Lung (tissue), 12 donors: Measurements from ENCODE around the gene GAA. TPM values are rescaled to one million over a fixed set of nuclear protein-coding genes. Genes with fewer than 3 reads are reported as not detected.

ENCODE experiments used
- ATAC-seq: fragments of 200-7000 bp; cut with Tn5 transposase; one replicate; pipeline ENCODE4 v1.9.1; 2020; ENCODE audit warnings: moderate number of reproducible peaks; ENCODE audit not compliant: insufficient read depth, low FRiP score
- DNase-seq, 3 donors: peaks; one replicate each; pipeline ENCODE4 v3.0.0-alpha.2; 2013 to 2017
- H3K27ac ChIP-seq, 2 donors: one replicate each; pipeline ENCODE4 v1.5.1; 2013; ENCODE audit warnings: mild to moderate bottlenecking in 2 of 2, moderate library complexity in 2 of 2, control low read depth in 1 of 2, inconsistent platforms in 1 of 2, low read depth in 1 of 2, low read length in 1 of 2
- H3K27me3 ChIP-seq, 3 donors: one replicate each; pipeline ENCODE4 v1.5.1; 2013; ENCODE audit warnings: low read length in 2 of 3; ENCODE audit not compliant: control insufficient read depth in 3 of 3, insufficient read depth in 3 of 3
- H3K36me3 ChIP-seq, 4 donors: one replicate each; pipeline ENCODE4 v1.5.1; 2013; ENCODE audit warnings: low read length in 4 of 4, mild to moderate bottlenecking in 1 of 4, moderate library complexity in 1 of 4; ENCODE audit not compliant: control insufficient read depth in 4 of 4, insufficient read depth in 4 of 4
- H3K4me1 ChIP-seq, 5 donors: one replicate each; pipeline ENCODE4 v1.5.1; 2013; ENCODE audit warnings: low read length in 5 of 5, mild to moderate bottlenecking in 2 of 5, moderate library complexity in 1 of 5; ENCODE audit not compliant: control insufficient read depth in 5 of 5, insufficient read depth in 5 of 5
- H3K4me3 ChIP-seq: one replicate; pipeline ENCODE4 v1.5.1; 2013; ENCODE audit warnings: mild to moderate bottlenecking, control low read depth, moderate library complexity
- H3K9ac ChIP-seq, 2 donors: one replicate each; pipeline ENCODE4 v1.5.1; 2013; ENCODE audit warnings: low read length in 2 of 2, control low read depth in 1 of 2; ENCODE audit not compliant: insufficient read depth in 1 of 2
- H3K9me3 ChIP-seq, 4 donors: one replicate each; pipeline ENCODE4 v1.5.1; 2013; ENCODE audit warnings: low read length in 3 of 4, mild to moderate bottlenecking in 1 of 4, moderate library complexity in 1 of 4; ENCODE audit not compliant: control insufficient read depth in 4 of 4, insufficient read depth in 3 of 4
- WGBS, 2 donors: extraction: QIAGEN DNeasy Blood & Tissue Kit; methylation state at CpG; one replicate each; pipeline ENCODE4 v1.1.7; 2013; 5-methylcytosine and 5-hydroxymethylcytosine counted together
- polyA plus RNA-seq, 2 donors: library from polyadenylated mRNA; stranded (reverse); fragments of 200-250 nt; gene quantifications; one replicate each; pipeline ENCODE4 v1.2.1, GENCODE V29; 2013
- total RNA-seq, 2 donors: library from RNA; depleted of rRNA in 1 of 2; stranded (reverse); fragments of >200 nt in 1 of 2; gene quantifications; one replicate each; pipeline ENCODE4 v1.2.1, GENCODE V29; 2014 to 2021
- TF ChIP-seq, protein P1 (sequence below): IDR thresholded peaks from 2 replicates; pipeline ENCODE4 v1.5.1; 2012; ENCODE audit warnings: mild to moderate bottlenecking; ENCODE audit errors: control extremely low read depth, extremely low read depth
- donor health status: control.
- donor health status: control.
- donor health status: Bipolar disorder and iron deficiency.
- donor health status: healthy.
- donor health status: DM: yes; HTN: yes; CAD: no.

The GAA gene
- total and polyA plus RNA-seq, 4 donors, result 30.5 to 88.6 (median 68.0) TPM

DNA sequence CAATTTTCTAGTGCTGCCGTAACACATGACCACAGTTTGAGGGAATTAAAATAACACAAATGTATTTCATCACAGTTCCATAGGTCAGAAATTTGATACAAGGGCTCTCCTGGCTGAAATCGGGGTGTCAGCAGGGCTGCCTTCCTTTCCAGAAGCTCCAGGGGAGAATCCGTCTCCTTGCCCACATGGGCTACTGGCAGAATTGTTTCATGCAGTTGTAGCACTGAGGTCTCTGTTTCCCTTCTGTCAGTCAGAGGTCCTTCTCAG is 25.0 kb downstream of the GAA start:
- peaks cover 0 to 2% (median 0%) of the 10 kb centered on the region in 4 donors for H3K9me3 ChIP-seq
- H3K27me3 ChIP-seq, result peaks cover 0 to 2% (median 0%) of the 10 kb centered on the region in 3 donors
- H3K4me1 ChIP-seq, result peaks cover 0 to 4% (median 0%) of the 10 kb centered on the region in 5 donors
- H3K27ac ChIP-seq, result no peak overlapping the region
- no peak for DNase-seq
- WGBS, 2 donors, result 78 to 86% methylated on average over 3 of the region's 3 CpGs
- no peak overlapping the region for H3K9ac ChIP-seq
- TF ChIP-seq, protein P1, sequence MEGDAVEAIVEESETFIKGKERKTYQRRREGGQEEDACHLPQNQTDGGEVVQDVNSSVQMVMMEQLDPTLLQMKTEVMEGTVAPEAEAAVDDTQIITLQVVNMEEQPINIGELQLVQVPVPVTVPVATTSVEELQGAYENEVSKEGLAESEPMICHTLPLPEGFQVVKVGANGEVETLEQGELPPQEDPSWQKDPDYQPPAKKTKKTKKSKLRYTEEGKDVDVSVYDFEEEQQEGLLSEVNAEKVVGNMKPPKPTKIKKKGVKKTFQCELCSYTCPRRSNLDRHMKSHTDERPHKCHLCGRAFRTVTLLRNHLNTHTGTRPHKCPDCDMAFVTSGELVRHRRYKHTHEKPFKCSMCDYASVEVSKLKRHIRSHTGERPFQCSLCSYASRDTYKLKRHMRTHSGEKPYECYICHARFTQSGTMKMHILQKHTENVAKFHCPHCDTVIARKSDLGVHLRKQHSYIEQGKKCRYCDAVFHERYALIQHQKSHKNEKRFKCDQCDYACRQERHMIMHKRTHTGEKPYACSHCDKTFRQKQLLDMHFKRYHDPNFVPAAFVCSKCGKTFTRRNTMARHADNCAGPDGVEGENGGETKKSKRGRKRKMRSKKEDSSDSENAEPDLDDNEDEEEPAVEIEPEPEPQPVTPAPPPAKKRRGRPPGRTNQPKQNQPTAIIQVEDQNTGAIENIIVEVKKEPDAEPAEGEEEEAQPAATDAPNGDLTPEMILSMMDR, result no peak
- ATAC-seq, result no peak
- no peak overlapping the region for H3K4me3 ChIP-seq
- H3K36me3 ChIP-seq, result no peaks in the 10 kb centered on the region

DNA sequence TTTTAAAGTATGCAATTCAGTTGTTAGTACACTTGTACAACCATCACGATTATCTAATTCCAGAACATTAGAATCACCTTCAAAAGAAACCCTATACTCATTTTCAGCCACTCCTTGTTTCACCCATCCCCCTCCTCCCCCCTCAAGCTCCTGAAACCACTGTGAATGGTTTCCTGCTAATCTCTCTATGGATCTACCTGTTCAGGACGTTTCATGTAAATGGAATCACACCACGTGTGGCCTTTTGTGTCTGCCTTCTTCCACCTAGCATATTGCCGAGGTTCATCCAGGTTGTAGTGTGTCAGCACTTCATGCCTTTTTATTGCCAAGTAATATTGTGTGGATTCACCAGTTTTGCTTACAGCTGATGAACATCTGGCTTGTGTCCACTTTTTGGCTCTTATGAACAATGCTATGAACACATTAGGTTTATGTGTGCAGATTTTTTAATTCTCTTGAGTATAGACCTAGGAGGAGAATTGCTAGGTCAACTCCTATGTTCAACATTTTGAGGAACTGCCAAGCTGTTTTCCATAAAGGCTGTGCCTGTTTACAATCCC is 27.7 kb downstream of the GAA start:
- H3K27me3 ChIP-seq, result peaks cover 0 to 2% (median 0%) of the 10 kb centered on the region in 3 donors
- H3K27ac ChIP-seq, result no peak overlapping the region
- WGBS, 2 donors, result 43 to 52% methylated on average over 4 of the region's 4 CpGs
- H3K36me3 ChIP-seq, result peaks cover 7 to 14% (median 10%) of the 10 kb centered on the region in 4 donors
- TF ChIP-seq, protein P1, result no peak
- no peaks in the 10 kb centered on the region for H3K9me3 ChIP-seq
- no peak overlapping the region for H3K9ac ChIP-seq
- DNase-seq, result peak in 1 of 3 donors; percentile 32
- H3K4me1 ChIP-seq, result peaks cover 0 to 4% (median 0%) of the 10 kb centered on the region in 5 donors
- ATAC-seq, result no peak
- H3K4me3 ChIP-seq, result no peak overlapping the region

DNA sequence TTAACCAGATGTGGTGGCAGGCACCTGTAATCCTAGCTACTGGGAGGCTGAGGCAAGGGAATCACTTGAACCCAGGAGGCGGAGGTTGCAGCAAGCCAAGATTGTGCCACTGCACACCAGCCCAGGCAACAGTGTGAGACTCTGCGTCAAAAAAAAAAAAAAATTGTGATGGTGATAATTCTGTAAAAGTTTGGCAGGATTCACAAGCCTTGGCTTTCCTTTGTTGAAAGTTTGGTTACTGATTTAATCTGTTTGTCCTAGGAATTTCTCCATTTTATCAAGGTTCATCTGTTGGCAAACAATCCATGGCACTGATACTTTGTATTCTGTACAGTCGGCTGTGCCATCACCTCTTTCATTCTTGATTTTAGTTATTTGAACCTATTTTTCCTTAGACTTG is 29.6 kb downstream of the GAA start:
- H3K9me3 ChIP-seq, result no peaks in the 10 kb centered on the region
- no peak for DNase-seq
- peaks cover 14 to 24% (median 20%) of the 10 kb centered on the region in 4 donors for H3K36me3 ChIP-seq
- H3K4me1 ChIP-seq, result peaks cover 0 to under 1% (median 0%) of the 10 kb centered on the region in 5 donors
- ATAC-seq, result no peak
- no peak overlapping the region for H3K27ac ChIP-seq
- no peak overlapping the region for H3K9ac ChIP-seq
- no peak overlapping the region for H3K4me3 ChIP-seq
- WGBS, 2 donors, result 91% methylated on average over 3 of the region's 3 CpGs
- TF ChIP-seq, protein P1, result no peak
- H3K27me3 ChIP-seq, result peaks cover 0 to 2% (median 0%) of the 10 kb centered on the region in 3 donors
